Measurements from ENCODE around the gene KIF6. TPM values are rescaled to one million over a fixed set of nuclear protein-coding genes. Genes with fewer than 3 reads are reported as not detected.

The KIF6 gene
- total and polyA plus RNA-seq, 7 experiments from 2014 or later = 0.75 TPM; not detected in 6

DNA sequence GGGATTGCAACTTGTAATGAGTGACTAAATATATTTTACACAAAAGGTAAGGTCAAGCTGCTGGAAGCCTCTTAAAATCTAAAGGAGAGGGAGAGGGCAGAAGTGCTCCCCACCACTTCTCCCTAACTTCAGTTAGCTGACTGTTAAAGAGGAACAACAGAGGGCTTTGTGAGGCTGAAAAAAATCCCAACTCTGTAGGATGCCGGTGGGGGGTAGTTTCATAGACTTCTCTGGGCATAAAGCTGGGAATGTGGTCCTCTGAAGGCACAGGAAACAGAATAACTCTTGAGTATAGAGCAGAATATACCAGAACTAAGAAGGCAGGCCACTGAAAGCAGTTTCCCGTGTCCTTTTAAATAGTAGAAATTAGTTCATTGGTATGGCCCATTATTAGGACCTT, 71.6 kb downstream of the KIF6 start:
- H3K4me3 ChIP-seq (ENCODE audit: low read length) = no peak overlapping the region

DNA sequence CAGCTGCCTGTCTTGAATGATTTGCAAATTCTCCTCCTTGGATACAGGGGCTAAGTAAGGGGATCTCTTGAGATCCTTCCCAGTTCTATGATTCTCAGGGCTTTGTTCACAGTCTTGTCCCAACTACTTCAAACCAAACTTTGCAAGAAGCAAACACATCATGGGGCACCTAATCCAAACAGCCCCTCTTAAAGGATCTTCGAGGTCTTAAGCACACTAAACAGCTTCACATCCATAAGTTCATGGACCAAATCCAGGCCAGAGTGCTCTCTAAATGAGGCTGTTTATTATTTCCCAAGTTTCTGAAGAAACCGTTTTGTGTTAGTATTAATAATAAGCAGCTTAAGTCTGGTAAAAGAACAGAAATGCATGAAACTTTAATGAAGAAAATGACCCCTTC, 75.2 kb downstream of the KIF6 start:
- H3K4me1 Mint-ChIP-seq = no peaks in the 10 kb centered on the region
- Histone ChIP-seq H3K4me3 (ENCODE audit: low read length) (no peak overlapping the region), H3K9me3 (ENCODE audit: control insufficient read depth in 2 of 3, low read length in 3 of 3) (no peaks in the 10 kb centered on the region), H3K36me3 (ENCODE audit: control insufficient read depth in 2 of 3, insufficient read depth in 3 of 3, low read length in 3 of 3) (no peaks in the 10 kb centered on the region), H3K27me3 (ENCODE audit: control insufficient read depth in 2 of 2, insufficient read depth in 2 of 2, low read length in 2 of 2) (no peaks in the 10 kb centered on the region), H3K27ac (ENCODE audit: low read depth, low read length) (no peak overlapping the region), H3K4me1 (ENCODE audit: control insufficient read depth in 2 of 2, insufficient read depth in 2 of 2, low read length in 2 of 2) (no peaks in the 10 kb centered on the region)
- ChIA-PET POLR2A (no interaction called here), CTCF (no interaction called here)
- ATAC-seq = no peak
- intact Hi-C loops (cut with micrococcal nuclease) = no loop called here
- no peak overlapping the region for H3K4me3 Mint-ChIP-seq
- H3K27me3 Mint-ChIP-seq = peaks cover 4 to 17% (median 7%) of the 10 kb centered on the region in 5 donors
- no peaks in the 10 kb centered on the region for H3K36me3 Mint-ChIP-seq
- no peaks in the 10 kb centered on the region for H3K9me3 Mint-ChIP-seq
- no peak overlapping the region for H3K27ac Mint-ChIP-seq
- DNase-seq = no peak

More for the DNA sequence above, 71.6 kb downstream of the KIF6 start:
- intact Hi-C loops (cut with micrococcal nuclease) = no loop called here
- H3K36me3 ChIP-seq (ENCODE audit: control insufficient read depth in 2 of 3, insufficient read depth in 3 of 3, low read length in 3 of 3) = no peaks in the 10 kb centered on the region
- ATAC-seq (no peak), DNase-seq (no peak)
- POLR2A ChIA-PET = no interaction called here
- H3K4me1 ChIP-seq (ENCODE audit: control insufficient read depth in 2 of 2, insufficient read depth in 2 of 2, low read length in 2 of 2) = no peaks in the 10 kb centered on the region
- CTCF ChIA-PET = no interaction called here
- H3K27ac ChIP-seq (ENCODE audit: low read depth, low read length) = no peak overlapping the region
- peaks cover 4 to 16% (median 8%) of the 10 kb centered on the region in 5 donors for H3K27me3 Mint-ChIP-seq
- no peaks in the 10 kb centered on the region for H3K36me3 Mint-ChIP-seq
- H3K27ac Mint-ChIP-seq = no peak overlapping the region
- no peaks in the 10 kb centered on the region for H3K27me3 ChIP-seq (ENCODE audit: control insufficient read depth in 2 of 2, insufficient read depth in 2 of 2, low read length in 2 of 2)
- H3K4me3 Mint-ChIP-seq = no peak overlapping the region
- H3K4me1 Mint-ChIP-seq = no peaks in the 10 kb centered on the region
- H3K9me3 Mint-ChIP-seq = peaks cover 0 to 2% (median 0%) of the 10 kb centered on the region in 11 donors
- H3K9me3 ChIP-seq (ENCODE audit: control insufficient read depth in 2 of 3, low read length in 3 of 3) = no peaks in the 10 kb centered on the region

DNA sequence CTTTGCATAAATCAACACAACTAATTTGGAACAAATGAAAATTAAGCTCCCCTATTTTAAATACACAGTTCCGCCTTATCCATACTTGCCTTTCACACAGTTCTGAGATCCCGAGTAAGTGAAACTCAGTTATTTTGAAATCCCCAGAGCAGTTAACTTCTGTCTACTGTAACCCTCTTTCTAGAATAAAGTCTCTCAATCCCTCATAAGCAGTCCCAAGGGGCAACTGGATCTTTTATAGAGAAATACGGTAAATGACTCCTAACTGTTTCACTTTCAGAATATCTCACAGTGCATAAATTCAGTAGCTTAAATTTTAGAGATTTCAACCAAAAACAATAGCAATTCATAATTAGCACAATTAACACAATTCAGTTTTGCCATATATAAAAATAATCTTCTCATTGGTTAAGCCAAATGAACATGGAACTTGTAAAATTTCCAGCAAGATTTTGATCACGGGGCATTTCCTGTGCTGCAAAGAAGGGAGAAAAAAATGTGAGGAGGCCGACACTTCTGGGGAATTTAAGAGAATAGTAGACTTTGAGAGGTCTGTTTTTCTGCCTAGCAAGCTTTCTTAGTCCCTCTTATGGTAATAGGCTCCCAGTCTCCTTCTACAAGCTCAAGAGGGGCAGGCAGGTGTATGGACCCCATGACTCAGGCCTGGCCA, 78.3 kb downstream of the KIF6 start:
- Histone ChIP-seq H3K4me3 (ENCODE audit: low read length) (no peak overlapping the region), H3K9me3 (ENCODE audit: control insufficient read depth in 2 of 3, low read length in 3 of 3) (no peaks in the 10 kb centered on the region), H3K4me1 (ENCODE audit: control insufficient read depth in 2 of 2, insufficient read depth in 2 of 2, low read length in 2 of 2) (no peaks in the 10 kb centered on the region), H3K27ac (ENCODE audit: low read depth, low read length) (no peak overlapping the region), H3K36me3 (ENCODE audit: control insufficient read depth in 2 of 3, insufficient read depth in 3 of 3, low read length in 3 of 3) (no peaks in the 10 kb centered on the region), H3K27me3 (ENCODE audit: control insufficient read depth in 2 of 2, insufficient read depth in 2 of 2, low read length in 2 of 2) (no peaks in the 10 kb centered on the region)
- DNase-seq = no peak
- Mint-ChIP-seq H3K4me3 (no peak overlapping the region), H3K27ac (no peak overlapping the region), H3K4me1 (no peaks in the 10 kb centered on the region), H3K27me3 (peaks cover 8 to 34% (median 11%) of the 10 kb centered on the region in 5 donors), H3K9me3 (no peaks in the 10 kb centered on the region), H3K36me3 (no peaks in the 10 kb centered on the region)
- CTCF ChIA-PET = no interaction called here
- intact Hi-C loops (cut with micrococcal nuclease) = no loop called here
- POLR2A ChIA-PET = no interaction called here
- ATAC-seq = no peak

DNA sequence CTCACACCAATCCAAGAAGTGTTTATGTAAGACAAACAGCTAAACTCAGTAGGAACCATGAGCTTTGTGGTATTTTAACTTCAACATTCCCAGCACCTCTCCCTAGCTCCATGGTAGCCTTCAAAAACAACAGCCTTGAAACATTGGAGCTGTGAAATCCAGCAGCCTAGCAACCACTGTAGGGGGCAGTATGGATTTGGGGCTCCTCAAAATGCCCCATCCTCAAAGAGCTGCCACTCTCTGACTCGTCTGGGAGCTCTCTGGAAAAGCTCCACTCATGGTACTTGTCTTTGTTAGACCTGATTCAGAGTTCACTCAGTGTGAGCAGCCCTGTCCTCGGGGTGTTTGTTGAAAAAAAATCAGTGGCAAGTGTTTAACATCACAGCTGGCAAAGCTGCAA, 82.9 kb downstream of the KIF6 start:
- no peaks in the 10 kb centered on the region for H3K4me1 ChIP-seq (ENCODE audit: control insufficient read depth in 2 of 2, insufficient read depth in 2 of 2, low read length in 2 of 2)
- H3K27me3 ChIP-seq (ENCODE audit: control insufficient read depth in 2 of 2, insufficient read depth in 2 of 2, low read length in 2 of 2) = no peaks in the 10 kb centered on the region
- no peaks in the 10 kb centered on the region for H3K9me3 Mint-ChIP-seq
- no peaks in the 10 kb centered on the region for H3K36me3 ChIP-seq (ENCODE audit: control insufficient read depth in 2 of 3, insufficient read depth in 3 of 3, low read length in 3 of 3)
- peaks cover 6 to 26% (median 18%) of the 10 kb centered on the region in 5 donors for H3K27me3 Mint-ChIP-seq
- no peak overlapping the region for H3K4me3 Mint-ChIP-seq
- no peaks in the 10 kb centered on the region for H3K36me3 Mint-ChIP-seq
- no peaks in the 10 kb centered on the region for H3K4me1 Mint-ChIP-seq
- no peak for DNase-seq
- H3K27ac ChIP-seq (ENCODE audit: low read depth, low read length) = no peak overlapping the region
- ATAC-seq = no peak
- CTCF ChIA-PET = no interaction called here
- no peaks in the 10 kb centered on the region for H3K9me3 ChIP-seq (ENCODE audit: control insufficient read depth in 2 of 3, low read length in 3 of 3)
- H3K27ac Mint-ChIP-seq = no peak overlapping the region
- no peak overlapping the region for H3K4me3 ChIP-seq (ENCODE audit: low read length)
- intact Hi-C loops (cut with micrococcal nuclease) = no loop called here
- POLR2A ChIA-PET = no interaction called here

DNA sequence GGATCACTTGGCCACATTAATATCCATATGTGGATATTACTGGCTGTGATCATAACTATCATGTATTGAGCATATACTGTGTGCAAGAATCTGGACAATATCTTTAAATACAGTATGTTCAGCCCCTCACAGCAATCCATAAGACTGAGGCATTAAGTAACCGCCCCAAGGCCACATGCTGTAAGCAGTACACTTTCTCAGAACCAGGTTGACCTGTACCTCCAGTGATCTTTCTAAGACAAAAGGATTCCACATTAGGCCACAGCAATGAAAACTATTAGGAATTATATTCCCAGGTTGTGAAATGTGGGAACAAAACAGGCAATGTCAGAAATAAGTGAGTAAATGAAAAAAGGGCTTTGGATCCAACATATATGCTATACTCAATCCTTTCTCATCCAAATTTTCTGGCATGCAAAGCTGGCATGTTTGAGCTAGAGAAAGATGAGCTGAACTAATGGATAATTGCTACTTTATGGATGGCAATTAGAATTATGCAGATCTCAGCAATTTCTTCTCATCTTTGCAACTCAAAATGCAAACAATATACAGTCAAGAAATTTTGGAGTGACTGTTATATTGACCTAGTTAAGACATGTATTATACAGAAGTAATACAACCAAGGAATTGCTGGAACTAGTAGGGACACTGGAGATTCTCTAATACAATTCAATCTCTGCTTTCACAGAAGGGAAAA, 86.9 kb downstream of the KIF6 start:
- Histone ChIP-seq H3K4me3 (ENCODE audit: low read length) (no peak overlapping the region), H3K27me3 (ENCODE audit: control insufficient read depth in 2 of 2, insufficient read depth in 2 of 2, low read length in 2 of 2) (no peaks in the 10 kb centered on the region), H3K4me1 (ENCODE audit: control insufficient read depth in 2 of 2, insufficient read depth in 2 of 2, low read length in 2 of 2) (no peaks in the 10 kb centered on the region), H3K9me3 (ENCODE audit: control insufficient read depth in 2 of 3, low read length in 3 of 3) (no peaks in the 10 kb centered on the region), H3K36me3 (ENCODE audit: control insufficient read depth in 2 of 3, insufficient read depth in 3 of 3, low read length in 3 of 3) (no peaks in the 10 kb centered on the region), H3K27ac (ENCODE audit: low read depth, low read length) (no peak overlapping the region)
- peaks cover 13 to 36% (median 19%) of the 10 kb centered on the region in 5 donors for H3K27me3 Mint-ChIP-seq
- no peaks in the 10 kb centered on the region for H3K4me1 Mint-ChIP-seq
- ChIA-PET CTCF (no interaction called here), POLR2A (no interaction called here)
- ATAC-seq (no peak), DNase-seq (no peak)
- no peak overlapping the region for H3K27ac Mint-ChIP-seq
- intact Hi-C loops (cut with micrococcal nuclease) = no loop called here
- no peaks in the 10 kb centered on the region for H3K9me3 Mint-ChIP-seq
- H3K36me3 Mint-ChIP-seq = no peaks in the 10 kb centered on the region
- H3K4me3 Mint-ChIP-seq = no peak overlapping the region

DNA sequence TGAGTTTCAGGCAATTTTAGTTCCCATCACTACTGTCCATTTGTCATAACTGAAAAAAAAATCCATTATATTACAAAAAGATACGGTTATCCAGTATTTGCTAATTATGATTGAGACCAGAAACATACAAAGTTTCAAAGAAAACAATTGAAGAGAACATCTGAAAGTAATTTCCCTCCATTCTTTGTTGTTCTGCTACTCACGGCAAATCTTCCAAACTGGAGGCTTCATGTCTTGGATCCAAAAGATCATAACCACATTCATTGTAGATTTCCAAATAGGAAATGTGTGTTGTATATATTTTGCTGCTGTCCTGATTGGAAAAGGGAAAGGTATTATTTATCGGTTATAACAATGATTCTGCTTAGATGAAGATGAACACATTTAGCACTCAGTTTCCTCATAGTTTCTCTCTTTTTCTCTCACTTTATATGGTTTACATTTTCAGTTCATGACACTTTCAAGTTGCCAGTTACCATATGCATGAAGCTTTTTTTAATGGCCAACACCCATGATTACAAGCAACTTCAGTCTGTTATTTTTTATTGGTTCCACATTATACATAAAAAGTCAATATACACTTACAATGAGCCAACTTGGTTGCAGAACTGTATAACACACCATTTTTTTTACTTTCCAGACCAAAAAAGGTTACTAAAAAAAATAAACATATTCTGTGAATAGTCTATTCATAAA, 90.4 kb downstream of the KIF6 start:
- H3K27ac Mint-ChIP-seq = no peak overlapping the region
- H3K4me1 Mint-ChIP-seq = no peaks in the 10 kb centered on the region
- Histone ChIP-seq H3K36me3 (ENCODE audit: control insufficient read depth in 2 of 3, insufficient read depth in 3 of 3, low read length in 3 of 3) (no peaks in the 10 kb centered on the region), H3K4me3 (ENCODE audit: low read length) (no peak overlapping the region), H3K27ac (ENCODE audit: low read depth, low read length) (no peak overlapping the region), H3K27me3 (ENCODE audit: control insufficient read depth in 2 of 2, insufficient read depth in 2 of 2, low read length in 2 of 2) (no peaks in the 10 kb centered on the region), H3K4me1 (ENCODE audit: control insufficient read depth in 2 of 2, insufficient read depth in 2 of 2, low read length in 2 of 2) (no peaks in the 10 kb centered on the region), H3K9me3 (ENCODE audit: control insufficient read depth in 2 of 3, low read length in 3 of 3) (no peaks in the 10 kb centered on the region)
- POLR2A ChIA-PET = no interaction called here
- intact Hi-C loops (cut with micrococcal nuclease) = no loop called here
- no peak overlapping the region for H3K4me3 Mint-ChIP-seq
- DNase-seq = no peak
- ATAC-seq = no peak
- H3K36me3 Mint-ChIP-seq = no peaks in the 10 kb centered on the region
- CTCF ChIA-PET = no interaction called here
- peaks cover 9 to 37% (median 24%) of the 10 kb centered on the region in 5 donors for H3K27me3 Mint-ChIP-seq
- H3K9me3 Mint-ChIP-seq = no peaks in the 10 kb centered on the region

Data from naive thymus-derived CD4-positive, alpha-beta T cell (primary cell).